Right ventricle myocardium inferior (tissue), 1 donor: Measurements from ENCODE around the gene ERC1. TPM values are rescaled to one million over a fixed set of nuclear protein-coding genes. Genes with fewer than 3 reads are reported as not detected.
"Not testable (repeated sequence)": the region's sequence is repeated elsewhere in the genome, so short reads cannot be mapped to it uniquely, and the experiment has no call there.

ENCODE experiments used
- ATAC-seq: fragments of 200-7000 bp; cut with Tn5 transposase; one replicate; pipeline ENCODE4 v1.9.1; 2020; ENCODE audit warnings: mild to moderate bottlenecking, moderate library complexity
- DNase-seq: peaks from one replicate; pipeline ENCODE4 v3.0.0; 2021; ENCODE audit errors: missing footprints
- intact Hi-C: fragments of 100-400 bp; cut with DNase I; formaldehyde crosslinking; loops from one replicate; pipeline ENCODE4 v1.11.0; 2022
- total RNA-seq: library from RNA; stranded (reverse); fragmentation: NEBNext Ultra II Directional; extraction: Animal tissue kit (Norgen Biotek cat#: 25700); gene quantifications from one replicate; pipeline ENCODE4 v1.2.1, GENCODE V29; 2021
- donor health status: DM: no; HTN: yes; CAD: no; lungs with severe emphysema.

Gene ERC1
- total RNA-seq, 1 donor from 2014 or later = 43.1 TPM

- ATAC-seq, DNase-seq, intact Hi-C loops: not testable (repeated sequence)
These were observed 350.2 kb downstream of the ERC1 start for GRCh38 chr12:1341270-1341669.

GRCh38 chr12:1343422-1343821, 352.4 kb downstream of the ERC1 start:
- ATAC-seq (no peak), DNase-seq (no peak)
- intact Hi-C loops = no loop called here

GRCh38 chr12:1344245-1344644, 353.2 kb downstream of the ERC1 start:
- DNase-seq = no peak
- ATAC-seq = no peak
- intact Hi-C loops = no loop called here

GRCh38 chr12:1346126-1346525, 355.1 kb downstream of the ERC1 start:
- no peak for ATAC-seq
- intact Hi-C loops = no loop called here
- DNase-seq = no peak

- no peak for ATAC-seq
- intact Hi-C loops = no loop called here
- no peak for DNase-seq
These were observed 356.3 kb downstream of the ERC1 start for GRCh38 chr12:1347294-1347693.

- no peak for ATAC-seq
- DNase-seq = no peak
- intact Hi-C loops = no loop called here
These were observed 357.6 kb downstream of the ERC1 start for GRCh38 chr12:1348606-1349005.

GRCh38 chr12:1350055-1350933, 359.3 kb downstream of the ERC1 start:
- intact Hi-C loops = no loop called here
- DNase-seq = peak; percentile 7
- peak; percentile 5 for ATAC-seq

GRCh38 chr12:1350934-1351240, 359.9 kb downstream of the ERC1 start:
- ATAC-seq (no peak), DNase-seq (no peak)
- intact Hi-C loops = no loop called here

GRCh38 chr12:1351926-1352325, 360.9 kb downstream of the ERC1 start:
- intact Hi-C loops = no loop called here
- no peak for ATAC-seq
- DNase-seq = no peak

GRCh38 chr12:1353451-1353850, 362.4 kb downstream of the ERC1 start:
- ATAC-seq (no peak), DNase-seq (peak; percentile 23)
- intact Hi-C loops = no loop called here

GRCh38 chr12:1355396-1355795, 364.4 kb downstream of the ERC1 start:
- DNase-seq (no peak), ATAC-seq (no peak)
- intact Hi-C loops = no loop called here

GRCh38 chr12:1355871-1356270, 364.8 kb downstream of the ERC1 start:
- peak; percentile 45 for DNase-seq
- ATAC-seq, intact Hi-C loops: not testable (repeated sequence)

- no peak for ATAC-seq
- intact Hi-C loops = no loop called here
These were observed 365.3 kb downstream of the ERC1 start for GRCh38 chr12:1356285-1356684.

GRCh38 chr12:1357171-1357570, 366.1 kb downstream of the ERC1 start:
- DNase-seq (no peak), ATAC-seq (no peak)
- intact Hi-C loops = no loop called here

More at GRCh38 chr12:1356285-1356684, 365.3 kb downstream of the ERC1 start:
- DNase-seq = no peak

GRCh38 chr12:1357711-1358110, 366.7 kb downstream of the ERC1 start:
- DNase-seq = no peak
- intact Hi-C loops = no loop called here
- no peak for ATAC-seq

- no peak for DNase-seq
- intact Hi-C loops = loop anchor here (10.0 kb wide), 1 partner anchor 146 kb away; no protein-coding TSS in a partner anchor
- no peak for ATAC-seq
These were observed 369.6 kb downstream of the ERC1 start for GRCh38 chr12:1360441-1361210.

- DNase-seq = no peak
- ATAC-seq = peak; percentile 68
These were observed 371.2 kb downstream of the ERC1 start for GRCh38 chr12:1362143-1362662.

GRCh38 chr12:1365703-1366102, 374.7 kb downstream of the ERC1 start:
- intact Hi-C loops = loop anchor here (10.0 kb wide), 1 partner anchor 151 kb away; no protein-coding TSS in a partner anchor
- DNase-seq (no peak), ATAC-seq (no peak)

More at GRCh38 chr12:1362143-1362662, 371.2 kb downstream of the ERC1 start:
- intact Hi-C loops = loop anchor here (10.0 kb wide), 1 partner anchor 147 kb away; no protein-coding TSS in a partner anchor
